Smooth muscle cell (in vitro differentiated cells): Measurements from ENCODE around the gene CMSS1. TPM values are rescaled to one million over a fixed set of nuclear protein-coding genes. Genes with fewer than 3 reads are reported as not detected.

Source experiments
- DNase-seq: peaks from one replicate; lab custom pipeline; 2025; ENCODE audit not compliant: unreplicated experiment; lab: John Stamatoyannopoulos, UW
- H2AFZ ChIP-seq: fragments of 200-600 bp; sonication (generic); 2 replicates; pipeline ENCODE4 v1.6.0; 2016; ENCODE audit warnings: antibody characterized with exemption, low read depth, mild to moderate bottlenecking
- H3F3A ChIP-seq: fragments of 200-600 bp; sonication (generic); 2 replicates; pipeline ENCODE4 v1.6.0; 2017; ENCODE audit warnings: antibody characterized with exemption, low read depth
- H3K27ac ChIP-seq: fragments of 200-600 bp; sonication (generic); 2 replicates; pipeline ENCODE4 v1.5.1; 2016; ENCODE audit warnings: low read depth, mild to moderate bottlenecking
- H3K27me3 ChIP-seq: fragments of 200-600 bp; sonication (generic); 2 replicates; pipeline ENCODE4 v1.6.1; 2016; ENCODE audit warnings: low read depth, mild to moderate bottlenecking
- H3K36me3 ChIP-seq: fragments of 200-600 bp; sonication (generic); 2 replicates; pipeline ENCODE4 v1.5.1; 2016; ENCODE audit warnings: low read depth
- H3K4me1 ChIP-seq: fragments of 200-600 bp; sonication (generic); 2 replicates; pipeline ENCODE4 v1.5.1; 2016; ENCODE audit warnings: low read depth
- H3K4me2 ChIP-seq: fragments of 200-600 bp; sonication (generic); 2 replicates; pipeline ENCODE4 v1.6.0; 2016; ENCODE audit warnings: mild to moderate bottlenecking
- H3K4me3 ChIP-seq: fragments of 200-600 bp; sonication (generic); 2 replicates; pipeline ENCODE4 v1.5.1; 2016; ENCODE audit warnings: mild to moderate bottlenecking
- H3K79me2 ChIP-seq: fragments of 200-600 bp; sonication (generic); 2 replicates; pipeline ENCODE4 v1.6.0; 2016; ENCODE audit warnings: low read depth, mild to moderate bottlenecking
- H3K9ac ChIP-seq: fragments of 200-600 bp; sonication (generic); 2 replicates; pipeline ENCODE4 v1.6.0; 2016; ENCODE audit warnings: low read depth
- H3K9me3 ChIP-seq: fragments of 200-600 bp; sonication (generic); replicated peaks from 2 replicates; pipeline ENCODE4 v1.5.1; 2016; ENCODE audit warnings: low read depth
- H4K20me1 ChIP-seq: fragments of 200-600 bp; sonication (generic); 2 replicates; pipeline ENCODE4 v1.6.0; 2016; ENCODE audit warnings: low read depth
- WGBS: methylation state at CpG from one replicate; pipeline ENCODE4 v1.1.7; 2016; ENCODE audit warnings: low lambda C conversion rate; 5-methylcytosine and 5-hydroxymethylcytosine counted together
- polyA plus RNA-seq: library from polyadenylated mRNA; unstranded; fragments of >200 nt; fragmentation: Nextera tagmentation; extraction: Ambion mirVana; gene quantifications from 2 replicates; pipeline ENCODE4 v1.2.1, GENCODE V29; 2016
- total RNA-seq: library from RNA; depleted of rRNA; stranded (reverse); fragments of >200 nt; gene quantifications from 2 replicates; pipeline ENCODE4 v1.2.3, GENCODE V29; 2014
- TF ChIP-seq, protein P1 (sequence below): fragments of 200-600 bp; sonication (generic); IDR thresholded peaks from 2 replicates; pipeline ENCODE4 v1.5.1; 2017; ENCODE audit warnings: borderline replicate concordance, mild to moderate bottlenecking, antibody characterized with exemption; ENCODE audit not compliant: insufficient read depth, poor library complexity, severe bottlenecking

Gene CMSS1
- total and polyA plus RNA-seq, 2 experiments from 2014 or later = 19.2 to 24.1 TPM

DNA sequence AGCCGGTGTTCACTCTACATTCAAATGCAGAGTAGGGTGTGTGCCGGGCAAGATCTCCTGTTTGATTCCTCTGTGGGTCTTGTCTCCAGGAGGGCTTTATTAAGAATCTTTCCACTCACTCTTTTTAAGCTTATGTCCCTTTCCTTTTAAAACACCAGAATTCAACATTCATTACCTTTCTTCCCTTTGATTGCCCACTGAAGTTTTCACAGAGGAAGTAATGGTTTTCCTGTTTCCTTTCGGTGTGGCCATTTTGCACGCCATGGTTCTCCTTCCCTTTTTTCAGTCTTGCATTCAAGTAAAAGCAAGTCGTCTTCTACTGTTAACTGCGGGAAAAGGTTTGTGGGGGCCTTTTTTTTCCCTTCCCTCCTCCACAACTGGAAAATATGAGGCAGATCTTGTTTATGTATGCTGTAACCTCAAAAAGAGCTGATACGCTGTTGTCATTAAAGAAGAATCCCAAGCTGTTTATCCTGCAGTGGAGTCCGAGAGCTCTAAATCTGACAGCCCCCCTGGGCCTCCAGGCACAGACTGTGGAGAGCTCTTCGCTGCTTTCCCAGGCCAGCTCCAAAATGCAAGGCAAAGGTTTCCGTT is 256.1 kb downstream of the CMSS1 start:
- peaks cover 46% of the 10 kb centered on the region for H3K4me1 ChIP-seq
- peaks cover 35% of the 10 kb centered on the region for H3F3A ChIP-seq
- TF ChIP-seq, protein P1, sequence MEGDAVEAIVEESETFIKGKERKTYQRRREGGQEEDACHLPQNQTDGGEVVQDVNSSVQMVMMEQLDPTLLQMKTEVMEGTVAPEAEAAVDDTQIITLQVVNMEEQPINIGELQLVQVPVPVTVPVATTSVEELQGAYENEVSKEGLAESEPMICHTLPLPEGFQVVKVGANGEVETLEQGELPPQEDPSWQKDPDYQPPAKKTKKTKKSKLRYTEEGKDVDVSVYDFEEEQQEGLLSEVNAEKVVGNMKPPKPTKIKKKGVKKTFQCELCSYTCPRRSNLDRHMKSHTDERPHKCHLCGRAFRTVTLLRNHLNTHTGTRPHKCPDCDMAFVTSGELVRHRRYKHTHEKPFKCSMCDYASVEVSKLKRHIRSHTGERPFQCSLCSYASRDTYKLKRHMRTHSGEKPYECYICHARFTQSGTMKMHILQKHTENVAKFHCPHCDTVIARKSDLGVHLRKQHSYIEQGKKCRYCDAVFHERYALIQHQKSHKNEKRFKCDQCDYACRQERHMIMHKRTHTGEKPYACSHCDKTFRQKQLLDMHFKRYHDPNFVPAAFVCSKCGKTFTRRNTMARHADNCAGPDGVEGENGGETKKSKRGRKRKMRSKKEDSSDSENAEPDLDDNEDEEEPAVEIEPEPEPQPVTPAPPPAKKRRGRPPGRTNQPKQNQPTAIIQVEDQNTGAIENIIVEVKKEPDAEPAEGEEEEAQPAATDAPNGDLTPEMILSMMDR = no peak
- H2AFZ ChIP-seq = peak overlapping the region; percentile 57
- no peaks in the 10 kb centered on the region for H4K20me1 ChIP-seq
- peak overlapping the region; percentile 88 for H3K9ac ChIP-seq
- DNase-seq = no peak
- no peaks in the 10 kb centered on the region for H3K27me3 ChIP-seq
- 12% methylated on average over 10 of the region's 10 CpGs for WGBS
- peak overlapping the region; percentile 75 for H3K4me2 ChIP-seq
- H3K79me2 ChIP-seq = no peaks in the 10 kb centered on the region
- H3K4me3 ChIP-seq = peak overlapping the region; percentile 38
- no peaks in the 10 kb centered on the region for H3K9me3 ChIP-seq
- H3K27ac ChIP-seq = peak overlapping the region; percentile 98
- H3K36me3 ChIP-seq = no peaks in the 10 kb centered on the region

DNA sequence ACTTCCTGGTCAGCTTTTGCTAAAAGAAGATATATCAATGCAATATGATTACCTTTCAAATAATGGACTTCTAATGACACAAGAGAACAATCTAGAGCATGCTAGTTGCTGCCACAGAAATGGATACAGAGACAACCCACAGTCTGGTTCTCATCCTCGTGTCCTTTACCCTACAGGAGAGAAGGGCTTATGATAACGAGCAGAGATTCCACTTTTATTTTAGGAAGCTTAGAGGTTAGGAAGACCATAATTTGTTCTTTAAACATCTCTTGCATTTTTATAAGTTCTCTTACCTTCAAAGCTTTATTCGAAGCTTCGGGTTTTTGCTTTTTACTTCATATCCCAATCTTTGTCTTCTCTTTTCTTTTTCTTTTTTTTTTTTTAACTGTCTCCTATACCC is 257.5 kb downstream of the CMSS1 start:
- Histone ChIP-seq H3K27me3 (no peaks in the 10 kb centered on the region), H3K4me3 (no peak overlapping the region), H3K36me3 (no peaks in the 10 kb centered on the region), H3K9me3 (no peaks in the 10 kb centered on the region), H3K4me1 (peaks cover 46% of the 10 kb centered on the region), H2AFZ (no peak overlapping the region), H4K20me1 (no peaks in the 10 kb centered on the region), H3F3A (peaks cover 35% of the 10 kb centered on the region), H3K79me2 (no peaks in the 10 kb centered on the region), H3K27ac (peak overlapping the region; percentile 98), H3K4me2 (peak overlapping the region; percentile 75), H3K9ac (peak overlapping the region; percentile 33)
- 34% methylated on average over 4 of the region's 4 CpGs for WGBS
- DNase-seq = no peak
- TF ChIP-seq, protein P1 = no peak

DNA sequence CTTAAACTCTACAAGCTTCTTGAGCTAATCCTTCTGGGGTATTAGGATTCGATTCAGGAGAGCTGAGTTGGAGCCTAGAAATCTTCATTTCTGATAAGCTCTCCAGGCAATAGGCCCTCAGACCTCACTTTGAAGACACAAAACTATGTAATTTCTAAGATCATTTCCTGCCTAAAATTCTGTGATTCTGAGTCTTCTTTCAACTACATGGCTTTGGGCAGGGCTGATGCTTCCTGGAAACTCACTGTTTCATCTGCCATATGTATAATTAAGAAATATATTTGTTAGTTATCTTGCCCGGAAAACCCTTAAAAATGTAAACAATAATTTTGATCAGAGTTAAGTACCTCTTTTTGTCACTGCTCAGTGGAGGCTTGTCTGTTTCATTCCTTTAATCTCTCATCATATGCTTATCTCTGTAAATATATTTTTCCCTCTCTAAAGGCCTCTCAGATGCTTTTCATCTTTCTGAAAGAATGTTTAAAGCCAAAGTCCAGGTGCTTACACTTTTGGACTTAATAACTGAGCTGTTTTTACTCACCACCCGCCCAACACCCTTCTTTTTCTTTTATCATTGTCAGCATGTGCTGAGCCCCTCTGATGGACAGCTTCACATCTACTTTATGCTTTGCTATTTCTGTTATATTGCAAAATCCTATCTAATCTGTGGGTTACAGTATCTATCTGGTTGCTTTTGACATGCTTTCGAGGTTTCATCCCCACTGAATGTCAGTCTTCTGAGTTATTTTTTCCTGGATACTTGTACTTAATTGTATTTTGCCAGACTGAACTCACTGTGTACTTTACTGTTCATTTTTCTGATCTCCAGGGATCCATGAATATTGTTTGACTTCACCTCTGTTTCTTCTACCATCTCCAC is 258.4 kb downstream of the CMSS1 start:
- TF ChIP-seq, protein P1 = no peak
- no peak overlapping the region for H2AFZ ChIP-seq
- no peaks in the 10 kb centered on the region for H3K36me3 ChIP-seq
- H3K27ac ChIP-seq = peak overlapping the region; percentile 98
- no peak overlapping the region for H3K4me3 ChIP-seq
- 18% methylated on average over 4 of the region's 4 CpGs for WGBS
- H3K27me3 ChIP-seq = no peaks in the 10 kb centered on the region
- no peaks in the 10 kb centered on the region for H3K9me3 ChIP-seq
- H4K20me1 ChIP-seq = no peaks in the 10 kb centered on the region
- DNase-seq = no peak
- H3K4me2 ChIP-seq = peak overlapping the region; percentile 75
- H3K9ac ChIP-seq = peak overlapping the region; percentile 33
- no peaks in the 10 kb centered on the region for H3K79me2 ChIP-seq
- H3F3A ChIP-seq = peaks cover 35% of the 10 kb centered on the region
- H3K4me1 ChIP-seq = peaks cover 42% of the 10 kb centered on the region
